ENCODE results near the gene PARP12.

DNA sequence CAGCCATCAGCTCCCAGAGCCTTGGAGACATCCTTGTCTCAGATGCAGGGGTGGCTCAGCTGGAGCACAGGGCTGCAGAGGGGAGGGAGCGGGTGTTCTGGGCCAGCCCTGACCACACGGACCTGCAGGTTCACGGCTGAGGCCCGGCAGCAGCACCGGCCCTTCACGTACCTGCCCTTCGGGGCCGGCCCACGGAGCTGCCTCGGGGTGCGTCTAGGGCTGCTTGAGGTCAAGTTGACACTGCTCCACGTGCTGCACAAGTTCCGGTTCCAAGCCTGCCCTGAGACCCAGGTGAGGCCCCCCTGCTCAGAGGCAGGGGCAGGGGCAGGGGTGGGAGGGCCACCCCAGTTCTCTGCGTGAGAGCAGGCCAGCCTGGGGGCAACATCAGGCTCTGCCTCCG is 45.2 kb downstream of the PARP12 start:
- TF ChIP-seq SIN3A (conservative IDR thresholded peaks at IDR 0.05 in 1 of 2, IDR thresholded peaks at IDR 0.05 in 1 of 2; ENCODE audit: low read depth in 1 of 2, low read length in 2 of 2) (no peak), CEBPB (IDR thresholded peaks at IDR 0.05; ENCODE audit: low read depth, low read length) (no peak), RNF2 (IDR thresholded peaks at IDR 0.05; ENCODE audit: borderline replicate concordance, low read depth, low read length, missing control alignments, poor library complexity, severe bottlenecking) (no peak), EZH2 (IDR thresholded peaks at IDR 0.05; ENCODE audit: low read depth, low read length, severe bottlenecking) (no peak), SP1 (IDR thresholded peaks at IDR 0.05; ENCODE audit: low read depth, low read length) (no peak), SIX5 (IDR thresholded peaks at IDR 0.05; ENCODE audit: low read depth, low read length) (no peak), EP300 (IDR thresholded peaks at IDR 0.05; ENCODE audit: borderline replicate concordance in 1 of 2, low read depth in 2 of 2, low read length in 2 of 2) (no peak), CBX8 (IDR thresholded peaks at IDR 0.05; ENCODE audit: borderline replicate concordance, low read depth, low read length) (no peak), RFX5 (IDR thresholded peaks at IDR 0.05; ENCODE audit: borderline replicate concordance, low read depth, low read length) (no peak)
- TF ChIP-seq, protein P1, sequence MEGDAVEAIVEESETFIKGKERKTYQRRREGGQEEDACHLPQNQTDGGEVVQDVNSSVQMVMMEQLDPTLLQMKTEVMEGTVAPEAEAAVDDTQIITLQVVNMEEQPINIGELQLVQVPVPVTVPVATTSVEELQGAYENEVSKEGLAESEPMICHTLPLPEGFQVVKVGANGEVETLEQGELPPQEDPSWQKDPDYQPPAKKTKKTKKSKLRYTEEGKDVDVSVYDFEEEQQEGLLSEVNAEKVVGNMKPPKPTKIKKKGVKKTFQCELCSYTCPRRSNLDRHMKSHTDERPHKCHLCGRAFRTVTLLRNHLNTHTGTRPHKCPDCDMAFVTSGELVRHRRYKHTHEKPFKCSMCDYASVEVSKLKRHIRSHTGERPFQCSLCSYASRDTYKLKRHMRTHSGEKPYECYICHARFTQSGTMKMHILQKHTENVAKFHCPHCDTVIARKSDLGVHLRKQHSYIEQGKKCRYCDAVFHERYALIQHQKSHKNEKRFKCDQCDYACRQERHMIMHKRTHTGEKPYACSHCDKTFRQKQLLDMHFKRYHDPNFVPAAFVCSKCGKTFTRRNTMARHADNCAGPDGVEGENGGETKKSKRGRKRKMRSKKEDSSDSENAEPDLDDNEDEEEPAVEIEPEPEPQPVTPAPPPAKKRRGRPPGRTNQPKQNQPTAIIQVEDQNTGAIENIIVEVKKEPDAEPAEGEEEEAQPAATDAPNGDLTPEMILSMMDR (IDR thresholded peaks at IDR 0.05; ENCODE audit: control extremely low read depth in 1 of 3, insufficient read depth in 1 of 3, low read depth in 1 of 3, low read length in 3 of 3): no peak
- TF ChIP-seq, protein P2, sequence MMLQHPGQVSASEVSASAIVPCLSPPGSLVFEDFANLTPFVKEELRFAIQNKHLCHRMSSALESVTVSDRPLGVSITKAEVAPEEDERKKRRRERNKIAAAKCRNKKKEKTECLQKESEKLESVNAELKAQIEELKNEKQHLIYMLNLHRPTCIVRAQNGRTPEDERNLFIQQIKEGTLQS (IDR thresholded peaks at IDR 0.05; ENCODE audit: insufficient read depth, low read depth, low read length): no peak

All from H1 (cell line).